HG03521 (cell line): ENCODE results near the gene COG1.

Source experiments
- ATAC-seq: cut with Tn5 transposase; IDR thresholded peaks from one replicate; pipeline ENCODE4 v1.9.1; 2021; ENCODE audit warnings: mild to moderate bottlenecking, moderate library complexity; ENCODE audit not compliant: unreplicated experiment

The COG1 gene

DNA sequence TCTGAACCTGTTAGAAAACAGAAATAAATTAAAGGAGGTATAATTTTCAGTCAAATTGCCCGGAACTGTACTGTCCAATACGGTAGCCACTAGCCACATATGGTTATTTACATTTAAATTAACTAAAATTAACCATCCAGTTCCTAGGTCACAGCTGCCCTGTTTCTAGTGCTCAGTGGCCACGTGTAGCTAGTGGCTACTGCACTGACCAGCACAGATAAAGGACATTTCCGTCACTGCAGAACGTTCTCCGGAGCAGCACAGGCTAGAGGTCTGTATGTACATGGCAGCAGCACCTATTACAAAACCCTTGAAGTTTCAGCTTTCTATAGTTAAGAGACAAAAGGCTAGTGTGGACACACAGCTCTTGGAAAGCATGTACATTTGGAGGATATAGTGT is 35.1 kb downstream of the COG1 start:
- no peak for ATAC-seq

DNA sequence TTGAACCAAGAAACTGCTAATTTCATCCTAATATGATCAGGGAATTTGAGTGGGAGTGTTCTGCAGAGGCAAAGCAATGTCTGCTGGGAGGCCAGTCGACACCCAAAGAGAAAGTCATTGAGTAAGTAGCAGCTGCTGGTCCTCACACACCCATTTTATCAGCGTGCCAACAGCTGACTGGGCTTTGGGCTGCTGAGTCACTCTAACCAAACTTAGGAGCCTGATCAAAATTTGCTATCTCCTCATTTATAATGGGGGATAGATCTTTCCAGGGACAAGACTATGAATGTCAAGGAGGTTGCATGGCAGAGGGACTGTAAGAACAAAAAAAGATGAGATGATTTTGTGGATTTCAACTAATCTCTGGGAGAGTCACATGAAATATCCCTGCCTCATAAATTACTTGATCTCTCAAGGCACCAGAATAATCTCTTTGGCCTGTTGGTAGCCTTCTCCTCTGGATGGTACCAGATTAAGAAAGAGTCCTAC is 35.9 kb downstream of the COG1 start:
- no peak for ATAC-seq

DNA sequence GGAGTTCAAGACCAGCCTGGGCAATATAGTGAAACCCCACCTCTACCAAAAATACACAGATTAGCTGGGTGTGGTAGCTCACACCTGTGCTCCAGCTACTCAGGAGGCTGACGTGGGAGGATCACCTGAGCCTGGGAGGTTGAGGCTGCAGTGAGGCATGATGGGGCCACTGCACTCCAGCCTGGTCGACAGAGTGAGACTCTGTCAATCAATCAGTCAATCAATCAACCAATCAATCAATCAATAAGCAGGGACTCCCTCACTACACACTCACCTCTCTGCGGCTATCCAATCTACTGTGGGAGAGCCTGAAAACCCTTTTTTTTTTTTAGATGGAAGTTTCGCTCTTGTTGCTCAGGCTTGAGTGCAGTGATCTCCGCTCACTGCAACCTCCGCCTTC is 37.2 kb downstream of the COG1 start:
- no peak for ATAC-seq

DNA sequence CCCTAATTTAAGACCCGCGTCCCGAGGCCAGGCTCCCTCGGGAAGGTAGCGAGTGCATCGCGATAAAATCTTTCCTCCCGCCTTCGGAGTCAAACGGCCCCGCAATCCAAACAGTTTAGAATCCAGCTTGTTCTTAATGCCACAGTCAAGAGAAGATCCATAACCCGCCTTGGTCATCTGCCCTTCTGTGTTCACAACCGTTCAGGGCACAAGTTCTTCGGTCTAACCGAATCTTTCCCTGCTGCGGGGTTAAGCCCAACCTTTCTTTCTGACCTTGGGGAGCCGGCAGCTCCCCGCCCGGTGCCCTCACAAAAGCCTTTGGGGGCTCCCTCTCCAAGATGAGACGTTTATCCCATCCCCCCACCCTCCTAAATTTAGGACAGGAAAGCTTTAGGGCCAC is 38.5 kb downstream of the COG1 start:
- no peak for ATAC-seq

DNA sequence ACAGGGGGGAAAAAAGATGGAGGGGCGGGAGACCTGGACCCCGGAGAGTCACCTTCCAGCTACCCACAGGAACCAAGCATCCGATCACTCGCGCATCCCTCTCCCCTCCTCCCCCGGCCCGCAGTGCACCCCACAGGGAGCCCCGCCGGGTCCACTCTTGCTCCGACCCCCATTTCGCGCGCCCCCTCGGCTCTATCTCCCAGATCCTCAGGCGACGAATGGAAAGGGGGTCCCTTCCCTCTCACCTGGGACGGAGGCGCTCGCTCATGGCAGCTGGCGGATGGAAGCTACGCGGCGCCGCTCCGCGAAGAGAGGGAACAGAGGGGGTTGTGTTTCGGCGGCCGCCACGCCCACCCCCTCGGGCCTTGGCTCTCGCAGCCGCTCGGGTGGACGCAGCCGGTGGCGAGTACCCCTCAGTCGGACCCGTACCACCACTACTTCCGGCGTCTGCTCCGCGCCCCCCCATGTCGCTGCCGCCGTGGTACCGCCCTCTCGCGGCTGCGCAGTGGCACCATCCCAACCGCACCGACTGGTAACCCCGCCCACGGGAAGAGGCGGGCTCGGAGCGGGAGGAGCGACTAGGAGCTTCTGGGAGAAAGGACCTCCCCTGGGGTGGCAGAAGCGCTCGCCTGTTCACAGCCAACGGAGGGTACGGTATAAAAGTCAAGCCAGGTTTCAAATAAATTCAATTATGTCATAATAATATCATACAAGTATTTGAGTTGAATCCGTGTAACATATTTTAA is 39.2 kb downstream of the COG1 start:
- ATAC-seq, result peak; percentile 86

DNA sequence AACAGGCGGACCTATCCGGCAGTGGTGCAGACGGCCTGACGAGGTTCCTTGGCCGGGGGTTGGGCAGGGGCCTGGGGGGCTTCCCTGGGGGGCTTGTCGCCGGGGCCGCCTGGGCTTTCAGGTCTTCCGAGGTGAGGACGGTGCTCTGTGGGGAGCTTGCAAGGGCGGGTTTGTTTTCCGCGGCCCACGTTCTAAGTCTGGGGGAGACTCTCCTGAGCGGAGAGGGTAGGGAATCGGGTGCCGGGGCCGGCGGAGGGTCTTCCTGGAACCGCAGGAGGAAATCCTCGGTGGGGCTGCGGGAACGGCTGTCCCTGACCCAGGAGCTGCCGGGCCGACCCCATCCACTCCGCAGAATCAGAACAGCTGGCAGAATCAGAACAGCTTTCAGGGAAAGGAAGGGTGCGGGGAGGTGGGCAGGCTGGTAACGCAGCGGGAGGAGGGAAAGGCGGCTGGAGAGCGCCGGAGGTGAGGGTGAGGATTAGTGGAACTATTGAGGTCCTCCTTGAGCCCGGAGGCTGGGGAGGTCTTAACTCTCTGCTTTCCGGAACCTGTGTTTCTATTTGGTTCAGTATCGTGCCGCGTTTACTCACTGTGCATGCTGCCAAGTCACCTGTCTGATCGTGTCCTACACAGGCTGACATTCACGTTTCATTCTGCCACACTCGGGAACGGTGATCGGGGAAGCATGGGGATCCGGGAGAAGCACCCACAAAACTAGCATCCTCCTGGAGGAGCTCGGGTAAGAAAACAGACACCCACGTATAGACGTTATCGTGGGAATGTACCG is 39.9 kb downstream of the COG1 start:
- ATAC-seq, result peak; percentile 9

DNA sequence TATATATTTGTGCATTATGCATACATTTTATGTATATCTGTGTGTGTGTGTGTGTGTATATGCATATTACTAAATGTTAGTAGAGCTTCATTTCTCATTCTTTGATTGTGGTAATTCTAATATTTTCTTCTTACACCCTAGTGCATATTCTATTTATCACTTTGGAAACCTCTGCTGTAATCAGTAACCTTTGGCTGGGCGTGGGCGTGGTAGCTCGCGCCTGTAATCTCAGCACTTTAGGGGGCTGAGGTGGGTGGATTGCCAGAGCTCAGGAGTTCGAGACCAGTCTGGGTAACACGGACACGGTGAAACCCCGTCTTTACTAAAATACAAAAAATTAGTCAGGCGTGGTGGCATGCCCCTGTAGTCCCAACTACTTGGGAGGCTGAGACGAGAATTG is 41.9 kb downstream of the COG1 start:
- no peak for ATAC-seq

DNA sequence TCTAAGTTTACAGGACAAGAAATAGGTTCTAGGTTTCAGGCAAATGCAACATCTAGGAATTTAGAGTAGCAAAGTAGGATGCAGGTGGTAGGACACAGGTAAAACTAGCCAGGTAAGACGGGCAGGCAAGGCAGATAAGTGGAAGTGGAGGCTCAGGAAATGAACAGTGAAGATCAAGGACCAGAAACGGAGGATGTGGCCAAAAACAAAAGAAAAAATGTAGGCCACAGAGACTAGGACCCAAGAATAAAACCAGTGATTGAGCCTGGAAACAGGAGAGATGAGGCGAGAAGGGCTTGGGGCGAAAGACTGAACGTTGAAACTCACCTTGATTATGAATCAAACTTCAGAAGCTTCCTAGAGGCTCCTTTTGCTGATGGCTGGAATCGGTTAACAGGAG is 44.9 kb downstream of the COG1 start:
- no peak for ATAC-seq

DNA sequence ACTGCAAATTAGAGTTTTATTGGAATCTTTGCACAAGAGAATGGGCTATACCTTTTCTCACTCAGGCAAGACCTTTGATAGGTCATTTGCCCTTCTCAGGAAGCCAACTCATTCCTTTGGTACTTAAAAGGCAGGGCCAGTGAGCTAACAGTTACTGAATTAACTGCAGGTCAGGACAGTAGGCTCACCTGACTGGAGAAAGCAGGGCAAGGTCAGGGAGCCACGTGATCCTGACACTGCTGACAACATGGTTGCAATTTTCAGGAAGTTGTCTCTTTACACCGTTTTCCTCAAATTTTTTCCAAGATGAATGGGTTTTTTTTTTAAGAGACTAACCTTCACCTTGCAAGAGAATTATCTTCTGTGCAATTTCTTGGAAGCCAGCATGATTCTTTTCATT is 47.7 kb downstream of the COG1 start:
- no peak for ATAC-seq

DNA sequence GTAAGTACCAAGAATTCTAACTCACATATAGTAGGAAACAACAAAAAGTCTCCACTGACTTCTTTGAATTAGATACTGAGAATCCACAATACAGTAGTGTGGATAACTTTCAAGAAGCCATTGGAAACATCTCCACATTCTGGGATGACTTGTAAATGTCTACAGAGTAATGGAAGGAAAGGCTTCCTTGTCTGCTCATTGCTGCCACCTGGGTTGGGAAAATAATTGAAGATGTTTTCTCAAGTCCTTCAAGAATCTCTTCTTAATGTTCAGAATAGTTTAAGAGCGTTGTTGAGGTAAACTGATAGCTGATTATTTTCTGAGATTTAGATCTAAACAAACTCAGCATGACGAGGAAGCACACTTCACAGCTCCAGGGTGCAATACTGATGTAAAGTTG is 54.9 kb downstream of the COG1 start:
- ATAC-seq, result no peak

DNA sequence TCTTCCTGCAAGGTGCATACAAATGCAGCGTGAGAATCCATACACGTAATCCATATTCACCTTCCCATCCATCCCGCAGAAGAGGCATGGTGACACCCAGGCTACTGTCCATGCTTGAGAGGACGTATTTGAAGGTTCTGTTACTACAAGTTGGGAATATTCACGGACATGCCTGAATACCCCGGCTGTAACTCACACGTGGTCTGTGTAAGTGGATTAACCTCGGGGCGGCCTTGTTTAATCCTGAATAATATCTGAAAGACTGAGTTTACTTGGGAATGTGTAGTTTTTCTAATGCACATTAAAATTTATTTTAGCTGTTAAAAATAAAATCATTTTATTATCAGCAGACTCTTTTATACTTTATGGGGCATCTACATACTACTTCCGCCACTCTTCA is 55.7 kb downstream of the COG1 start:
- ATAC-seq, result no peak

DNA sequence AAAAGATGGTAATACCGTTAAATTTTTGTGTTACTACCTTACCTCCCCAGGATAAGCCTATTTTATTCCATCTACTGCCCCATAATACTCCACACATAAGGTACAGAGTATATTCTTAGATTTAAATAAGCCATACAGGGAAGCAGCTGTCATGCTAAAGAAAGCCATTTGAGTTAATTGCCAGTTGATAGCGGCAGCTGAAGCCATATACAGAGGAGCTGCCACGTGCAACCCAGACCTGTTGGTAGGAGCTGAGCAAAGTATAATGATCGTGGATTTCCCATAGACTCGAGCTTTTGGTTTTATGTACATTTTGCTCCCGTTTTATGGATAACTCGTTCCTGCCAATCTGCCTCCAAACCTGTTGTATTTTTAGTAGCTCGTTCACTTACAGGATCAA is 56.8 kb downstream of the COG1 start:
- ATAC-seq, result no peak

DNA sequence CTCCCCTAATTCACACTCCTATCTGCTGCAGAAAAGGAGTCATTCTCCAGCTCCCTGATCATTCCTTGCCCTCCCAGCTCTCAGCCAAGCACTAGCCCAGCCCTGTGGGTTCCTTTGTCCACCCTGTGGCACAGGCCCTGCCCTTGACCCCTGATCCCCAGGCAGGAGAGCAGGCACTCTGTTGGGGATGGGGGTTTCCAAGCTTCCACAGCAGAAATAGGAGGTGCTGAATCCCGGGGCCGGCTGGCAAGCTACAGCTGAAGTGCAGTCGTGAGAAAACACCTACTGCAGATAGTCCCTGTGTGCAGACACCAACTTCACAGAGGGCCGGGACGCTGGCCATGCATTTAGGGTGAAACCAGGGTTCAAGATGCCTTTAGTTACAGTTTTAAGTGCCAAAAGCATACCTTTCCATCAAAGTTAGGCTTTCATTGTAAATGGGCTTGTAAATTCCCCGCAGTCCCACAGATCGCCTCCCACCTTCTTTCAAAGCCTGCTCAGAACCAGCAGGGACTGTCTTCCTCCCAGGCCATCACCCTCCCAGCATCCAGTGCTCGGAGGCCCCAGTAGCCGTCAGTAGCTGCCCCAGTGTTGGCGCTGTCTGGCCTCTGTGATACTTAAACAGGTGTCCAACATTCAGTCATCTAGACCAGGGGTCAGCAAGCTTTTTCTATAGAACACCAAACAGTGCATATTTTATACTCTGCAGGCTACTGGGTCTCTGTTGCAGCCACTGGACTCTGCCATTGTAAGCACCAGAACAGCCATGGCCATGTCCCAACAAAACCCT is 58.2 kb downstream of the COG1 start:
- no peak for ATAC-seq

DNA sequence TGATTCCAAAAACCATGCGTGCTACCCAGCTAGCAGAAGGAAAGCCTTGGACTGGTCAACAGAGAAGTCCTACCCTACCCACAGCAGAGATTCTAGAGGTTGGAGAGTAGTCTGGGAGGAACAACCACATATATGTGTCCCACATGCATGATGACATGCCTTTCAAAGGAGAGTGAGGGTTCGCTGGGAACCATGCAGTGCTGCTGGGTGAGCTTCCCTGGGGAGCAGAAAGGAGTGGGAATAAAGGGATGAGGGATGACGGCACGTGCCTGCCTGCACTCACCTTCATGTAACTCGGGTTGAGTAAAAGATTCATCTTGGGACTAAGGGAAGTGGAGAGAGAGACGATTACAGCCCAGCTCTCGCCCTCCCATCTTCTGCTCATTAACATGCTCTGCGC is 59.0 kb downstream of the COG1 start:
- no peak for ATAC-seq

DNA sequence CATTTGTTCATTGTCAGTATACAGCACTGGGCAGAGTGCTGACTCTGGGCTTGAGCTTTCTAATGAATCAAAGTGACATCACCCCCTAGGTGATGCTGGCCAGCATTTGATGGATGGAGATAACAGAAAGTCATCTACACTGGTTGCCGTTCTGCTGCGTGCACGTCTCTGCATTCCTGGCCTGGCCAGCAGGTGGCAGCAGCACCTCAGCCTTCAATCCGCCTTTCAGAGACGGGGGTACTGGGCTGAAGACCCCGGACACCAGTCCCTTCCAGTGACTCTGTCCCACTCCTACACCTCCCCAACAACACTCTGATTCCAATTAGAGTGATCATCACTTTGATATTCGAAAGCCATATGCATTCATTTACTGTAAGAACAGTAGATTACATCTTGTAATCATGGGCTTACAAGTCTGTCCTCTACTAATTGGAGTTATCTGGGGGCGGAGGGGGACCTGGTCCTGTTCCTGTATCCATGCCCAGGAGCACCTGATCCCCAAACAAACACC is 62.9 kb downstream of the COG1 start:
- ATAC-seq, result no peak

DNA sequence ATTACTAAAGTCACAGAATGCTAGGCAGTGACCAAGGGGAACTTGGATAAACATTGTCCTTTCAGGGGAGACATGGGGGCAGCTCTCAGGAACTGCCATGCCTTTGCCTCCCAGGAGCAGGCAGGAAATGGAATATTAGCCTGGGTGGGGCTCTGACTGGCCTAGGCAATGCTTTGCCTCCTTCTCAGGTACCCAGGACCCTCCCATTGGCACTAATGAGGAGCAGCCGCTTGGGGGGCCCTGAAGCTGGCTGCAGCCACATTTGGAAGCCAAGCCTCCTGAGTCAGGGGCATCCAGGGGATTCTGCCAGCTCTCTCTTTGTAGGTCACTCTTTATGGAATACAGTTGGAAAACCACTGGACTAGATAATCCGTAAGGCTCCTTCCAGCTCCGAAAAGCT is 63.4 kb downstream of the COG1 start:
- no peak for ATAC-seq

DNA sequence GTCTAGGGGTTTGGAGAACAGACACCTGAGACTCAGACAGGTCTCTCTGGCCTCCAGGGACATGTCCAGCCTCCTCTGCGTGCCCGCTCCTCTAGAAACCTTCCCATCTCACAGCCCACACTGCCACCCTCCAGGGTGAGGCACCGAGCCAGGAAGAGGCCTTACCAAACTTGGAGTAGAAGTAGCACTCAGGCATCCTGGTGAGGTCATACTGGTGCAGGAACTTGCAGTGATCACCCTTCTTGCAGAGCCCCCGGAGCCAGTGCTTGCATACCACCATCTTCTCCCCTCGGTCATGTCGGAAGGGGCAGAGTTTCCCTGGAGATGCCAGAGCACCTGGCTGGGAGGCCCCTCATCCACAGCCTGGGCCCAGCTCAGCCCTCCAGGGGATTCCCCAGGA is 64.7 kb downstream of the COG1 start:
- no peak for ATAC-seq
